Measurements from ENCODE around the gene ERN2.

Gene ERN2

DNA sequence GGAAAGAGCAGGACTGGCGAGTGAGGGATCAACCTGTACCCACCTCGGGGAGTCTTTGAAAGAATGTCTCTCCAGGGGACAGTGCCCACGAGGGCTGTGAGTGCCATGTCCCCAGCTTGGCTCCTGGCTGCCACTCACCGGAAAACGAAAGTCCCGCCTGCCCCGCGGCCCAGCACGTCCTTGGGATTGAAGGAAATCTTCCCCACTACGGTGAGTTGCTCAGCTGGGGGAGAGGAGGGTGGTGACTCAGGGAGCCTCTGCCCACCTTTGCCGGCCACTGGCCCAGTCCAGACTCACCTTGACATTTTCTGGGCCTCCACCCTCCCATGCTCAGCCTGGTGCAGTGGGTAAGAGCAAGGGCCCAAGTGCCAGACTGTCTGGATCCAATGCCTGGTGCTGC, 17.3 kb downstream of the ERN2 start:
- H2AFZ ChIP-seq: no peak overlapping the region
- H3K27me3 ChIP-seq (ENCODE audit: control insufficient read depth, insufficient read depth, low read length): no peaks in the 10 kb centered on the region
- no peak overlapping the region for H3K4me3 ChIP-seq (ENCODE audit: low read depth, low read length)
- H3K36me3 ChIP-seq (ENCODE audit: control insufficient read depth, insufficient read depth, low read length): no peaks in the 10 kb centered on the region
- no peak overlapping the region for H3K9ac ChIP-seq
- TF ChIP-seq, protein P1, sequence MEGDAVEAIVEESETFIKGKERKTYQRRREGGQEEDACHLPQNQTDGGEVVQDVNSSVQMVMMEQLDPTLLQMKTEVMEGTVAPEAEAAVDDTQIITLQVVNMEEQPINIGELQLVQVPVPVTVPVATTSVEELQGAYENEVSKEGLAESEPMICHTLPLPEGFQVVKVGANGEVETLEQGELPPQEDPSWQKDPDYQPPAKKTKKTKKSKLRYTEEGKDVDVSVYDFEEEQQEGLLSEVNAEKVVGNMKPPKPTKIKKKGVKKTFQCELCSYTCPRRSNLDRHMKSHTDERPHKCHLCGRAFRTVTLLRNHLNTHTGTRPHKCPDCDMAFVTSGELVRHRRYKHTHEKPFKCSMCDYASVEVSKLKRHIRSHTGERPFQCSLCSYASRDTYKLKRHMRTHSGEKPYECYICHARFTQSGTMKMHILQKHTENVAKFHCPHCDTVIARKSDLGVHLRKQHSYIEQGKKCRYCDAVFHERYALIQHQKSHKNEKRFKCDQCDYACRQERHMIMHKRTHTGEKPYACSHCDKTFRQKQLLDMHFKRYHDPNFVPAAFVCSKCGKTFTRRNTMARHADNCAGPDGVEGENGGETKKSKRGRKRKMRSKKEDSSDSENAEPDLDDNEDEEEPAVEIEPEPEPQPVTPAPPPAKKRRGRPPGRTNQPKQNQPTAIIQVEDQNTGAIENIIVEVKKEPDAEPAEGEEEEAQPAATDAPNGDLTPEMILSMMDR (IDR thresholded peaks at IDR 0.05): no peak
- H3K9me3 ChIP-seq (ENCODE audit: control insufficient read depth, low read length): no peaks in the 10 kb centered on the region
- no peak overlapping the region for H3K4me2 ChIP-seq (ENCODE audit: low read length)
- peaks cover 2% of the 10 kb centered on the region for H3K4me1 ChIP-seq
- H3K79me2 ChIP-seq: no peaks in the 10 kb centered on the region
- H3K27ac ChIP-seq: no peak overlapping the region

DNA sequence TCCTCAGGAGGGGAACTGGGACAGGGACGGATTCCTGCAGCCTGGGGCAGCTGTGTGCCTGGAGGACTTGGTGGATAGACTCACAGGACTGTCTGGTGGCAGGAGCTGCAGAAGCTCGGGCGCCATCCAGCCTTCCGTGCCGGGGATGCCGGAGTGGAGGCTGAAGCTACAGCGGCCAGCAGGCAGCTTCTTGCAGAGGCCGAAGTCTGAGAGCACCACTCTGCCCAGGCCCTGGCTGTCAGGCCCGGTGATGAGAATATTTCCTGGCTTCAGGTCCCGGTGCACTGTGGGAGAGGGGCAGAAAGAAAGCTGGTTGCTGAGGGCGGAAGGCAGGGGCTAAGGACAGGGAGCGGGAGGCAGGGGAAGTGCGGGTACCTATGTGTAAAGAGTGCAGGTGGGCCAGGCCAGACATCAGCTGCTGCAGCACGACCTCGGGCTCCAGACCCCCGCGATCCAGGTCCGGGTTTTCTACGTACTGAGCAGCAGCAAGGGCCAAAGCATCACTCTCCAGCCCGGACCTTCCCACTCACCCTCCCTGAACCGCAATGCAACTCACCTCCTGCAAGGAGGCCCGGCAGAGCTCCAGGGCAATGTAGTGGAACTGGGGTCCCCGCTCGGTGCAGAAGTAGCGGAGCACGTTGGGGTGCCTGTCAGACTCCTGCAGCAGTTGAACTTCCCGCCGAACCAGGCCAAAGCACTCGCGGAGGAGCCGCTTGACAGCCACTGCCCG, 18.2 kb downstream of the ERN2 start:
- no peak overlapping the region for H3K27ac ChIP-seq
- peaks cover 2% of the 10 kb centered on the region for H3K4me1 ChIP-seq
- TF ChIP-seq, protein P1 (IDR thresholded peaks at IDR 0.05): no peak
- H3K9me3 ChIP-seq (ENCODE audit: control insufficient read depth, low read length): no peaks in the 10 kb centered on the region
- H3K9ac ChIP-seq: no peak overlapping the region
- no peaks in the 10 kb centered on the region for H3K79me2 ChIP-seq
- no peaks in the 10 kb centered on the region for H3K36me3 ChIP-seq (ENCODE audit: control insufficient read depth, insufficient read depth, low read length)
- no peak overlapping the region for H3K4me3 ChIP-seq (ENCODE audit: low read depth, low read length)
- H3K4me2 ChIP-seq (ENCODE audit: low read length): no peak overlapping the region
- no peaks in the 10 kb centered on the region for H3K27me3 ChIP-seq (ENCODE audit: control insufficient read depth, insufficient read depth, low read length)
- peak overlapping the region; percentile 90 for H2AFZ ChIP-seq

GRCh38 chr16:23694265-23694643, 18.8 kb downstream of the ERN2 start:
- Histone ChIP-seq H3K79me2 (no peaks in the 10 kb centered on the region), H3K27me3 (ENCODE audit: control insufficient read depth, insufficient read depth, low read length) (no peaks in the 10 kb centered on the region), H3K9me3 (ENCODE audit: control insufficient read depth, low read length) (no peaks in the 10 kb centered on the region), H3K36me3 (ENCODE audit: control insufficient read depth, insufficient read depth, low read length) (no peaks in the 10 kb centered on the region), H3K4me3 (ENCODE audit: low read depth, low read length) (no peak overlapping the region), H2AFZ (peak overlapping the region; percentile 90), H3K9ac (no peak overlapping the region), H3K4me2 (ENCODE audit: low read length) (no peak overlapping the region), H3K27ac (no peak overlapping the region), H3K4me1 (peaks cover 2% of the 10 kb centered on the region)
- TF ChIP-seq, protein P1 (IDR thresholded peaks at IDR 0.05): no peak

DNA sequence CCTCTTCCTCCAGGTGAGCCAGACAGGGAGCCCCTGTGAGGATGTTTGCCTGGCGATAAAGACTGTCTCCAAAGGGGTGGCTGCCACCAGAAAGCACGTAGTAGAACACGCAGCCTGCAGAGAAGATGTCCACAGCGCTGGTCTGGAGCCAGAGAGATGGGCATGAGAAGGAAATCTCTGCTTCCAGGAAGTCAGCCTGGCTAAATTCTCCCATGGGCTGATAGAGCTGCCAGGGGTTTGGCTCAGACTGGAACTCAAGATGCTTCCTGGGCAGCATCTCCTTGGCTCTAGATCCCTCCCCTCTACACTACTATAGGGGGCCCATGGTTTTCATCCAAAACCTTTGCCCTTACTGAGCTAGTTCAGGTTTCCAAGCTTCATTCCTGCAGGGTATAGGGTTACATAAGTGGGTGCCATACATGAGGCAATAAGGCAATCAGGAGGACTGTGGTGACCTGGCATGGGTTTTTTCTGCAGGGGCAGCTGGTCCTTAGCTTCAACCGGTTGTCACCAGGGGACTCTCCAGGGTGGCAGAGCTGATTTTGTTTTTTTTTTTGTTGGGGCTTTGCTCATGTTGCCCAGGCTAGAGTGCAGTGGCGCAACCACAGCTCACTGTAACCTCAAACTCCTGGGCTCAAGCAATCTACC, 20.7 kb downstream of the ERN2 start:
- Histone ChIP-seq H3K9me3 (ENCODE audit: control insufficient read depth, low read length) (no peaks in the 10 kb centered on the region), H3K4me1 (peaks cover 2% of the 10 kb centered on the region), H2AFZ (no peak overlapping the region), H3K4me3 (ENCODE audit: low read depth, low read length) (no peak overlapping the region), H3K36me3 (ENCODE audit: control insufficient read depth, insufficient read depth, low read length) (no peaks in the 10 kb centered on the region), H3K79me2 (no peaks in the 10 kb centered on the region), H3K4me2 (ENCODE audit: low read length) (no peak overlapping the region), H3K27me3 (ENCODE audit: control insufficient read depth, insufficient read depth, low read length) (no peaks in the 10 kb centered on the region), H3K9ac (no peak overlapping the region), H3K27ac (no peak overlapping the region)
- TF ChIP-seq, protein P1 (IDR thresholded peaks at IDR 0.05): no peak

Data from parathyroid adenoma (tissue), 2 donors.